ENCODE data around the gene GDI2. TPM values are rescaled to one million over a fixed set of nuclear protein-coding genes. Genes with fewer than 3 reads are reported as not detected.

Gene GDI2
- total and polyA plus RNA-seq, 2 of the 13 experiments (the other 11 are each of a cell fraction or from before 2014, with no cell fraction given), result 153 to 477 TPM

- TF ChIP-seq IRF2 (CRISPR knock-in tag; IDR thresholded peaks at IDR 0.05) (peak; percentile 47; the same call in 1 of the 2 replicates), ZNF230 (CRISPR knock-in tag; IDR thresholded peaks at IDR 0.05) (peak; percentile 96), ZBTB43 (CRISPR knock-in tag; conservative IDR thresholded peaks at IDR 0.05) (peak; percentile 96), HMG20B (CRISPR knock-in tag; conservative IDR thresholded peaks at IDR 0.05) (no peak), PRMT3 (CRISPR knock-in tag; IDR thresholded peaks at IDR 0.05; ENCODE audit: borderline replicate concordance, low read depth) (no peak; the same call in 1 of the 2 replicates), ZNF792 (CRISPR knock-in tag; IDR thresholded peaks at IDR 0.05) (peak; percentile 84; the same call in 1 of the 2 replicates), ZNF510 (CRISPR knock-in tag; IDR thresholded peaks at IDR 0.05; ENCODE audit: low read depth) (0 out of 2 replicates have a peak, but pooled peaks have one; percentile 39), MED8 (CRISPR knock-in tag; IDR thresholded peaks at IDR 0.05; ENCODE audit: insufficient replicate concordance) (peak; percentile 88), HNF1A (IDR thresholded peaks at IDR 0.05; ENCODE audit: low read depth) (no peak; the same call in 1 of the 2 replicates), HNF1A (CRISPR knock-in tag; IDR thresholded peaks at IDR 0.05; ENCODE audit: borderline replicate concordance) (peak; percentile 71; the same call in 1 of the 2 replicates), ZNF607 (CRISPR knock-in tag; IDR thresholded peaks at IDR 0.05; ENCODE audit: borderline replicate concordance) (peak; percentile 99), FOXO1 (CRISPR knock-in tag; IDR thresholded peaks at IDR 0.05) (peak; percentile 80), THAP9 (CRISPR knock-in tag; IDR thresholded peaks at IDR 0.05; ENCODE audit: borderline replicate concordance) (peak; percentile 99), ZNF629 (CRISPR knock-in tag; conservative IDR thresholded peaks at IDR 0.05) (peak; percentile 51), MAX (IDR thresholded peaks at IDR 0.05) (peak; percentile 100), BATF2 (CRISPR knock-in tag; IDR thresholded peaks at IDR 0.05) (peak; percentile 98)
Measured at GRCh38 chr10:5813341-5814109, at the start of gene GDI2 (continued).
